CD14-positive monocyte (primary cell): ENCODE measurements around the gene TEX44. TPM values are rescaled to one million over a fixed set of nuclear protein-coding genes. Genes with fewer than 3 reads are reported as not detected.

Source experiments
- DNase-seq, 3 donors: peaks; one replicate each; pipeline ENCODE4 v3.0.0-alpha.2; 2011 to 2022
- H2AFZ ChIP-seq: 2 replicates; pipeline ENCODE4 v1.6.0; 2012; ENCODE audit warnings: mild to moderate bottlenecking, low read depth, low read length, inconsistent platforms; ENCODE audit not compliant: insufficient read depth, poor library complexity, severe bottlenecking
- H3K27ac ChIP-seq, 2 donors: 1 replicate in 1 of 2; 2 replicates in 1 of 2; pipeline ENCODE4 v1.5.1; 2012 to 2013; ENCODE audit warnings: low read length in 2 of 2, control low read depth in 1 of 2, inconsistent platforms in 1 of 2, low read depth in 1 of 2, mild to moderate bottlenecking in 1 of 2
- H3K27me3 ChIP-seq, 2 donors: one replicate each; pipeline versions ENCODE4 v1.6.0 to v1.6.1; 2011 to 2013; ENCODE audit warnings: low read length in 2 of 2; ENCODE audit not compliant: control insufficient read depth in 2 of 2, insufficient read depth in 2 of 2
- H3K36me3 ChIP-seq, 2 donors: replicated peaks in 1 of 2; 1 replicate in 1 of 2; 2 replicates in 1 of 2; pipeline versions ENCODE4 v1.5.1 to v1.6.1; 2012 to 2013; ENCODE audit warnings: low read length in 2 of 2, control low read depth in 1 of 2, inconsistent platforms in 1 of 2, mild to moderate bottlenecking in 1 of 2; ENCODE audit not compliant: insufficient read depth in 2 of 2, control insufficient read depth in 1 of 2
- H3K4me1 ChIP-seq, 2 donors: 1 replicate in 1 of 2; 2 replicates in 1 of 2; pipeline versions ENCODE4 v1.5.1 to v1.6.1; 2012 to 2013; ENCODE audit warnings: low read length in 2 of 2, control low read depth in 1 of 2, inconsistent platforms in 1 of 2, mild to moderate bottlenecking in 1 of 2, moderate library complexity in 1 of 2; ENCODE audit not compliant: insufficient read depth in 2 of 2, control insufficient read depth in 1 of 2
- H3K4me2 ChIP-seq: replicated peaks from 2 replicates; pipeline ENCODE3; 2012; ENCODE audit warnings: low read length, moderate library complexity, mild to moderate bottlenecking; ENCODE audit not compliant: poor library complexity, severe bottlenecking; ENCODE audit errors: extremely low read depth
- H3K4me3 ChIP-seq, 3 experiments: fragments of 200-600 bp in 1 of 3; sonication (generic) in 1 of 3; replicated peaks in 1 of 3; 1 replicate in 2 of 3; 2 replicates in 1 of 3; pipeline ENCODE4 v1.5.1; 2011 to 2013; ENCODE audit warnings: low read length in 3 of 3, mild to moderate bottlenecking in 3 of 3, control low read depth in 2 of 3, low read depth in 2 of 3, inconsistent platforms in 1 of 3, moderate library complexity in 1 of 3
- H3K79me2 ChIP-seq: 2 replicates; pipeline ENCODE4 v1.6.0; 2012; ENCODE audit warnings: mild to moderate bottlenecking, control low read depth, inconsistent platforms, low read length, moderate library complexity; ENCODE audit not compliant: insufficient read depth
- H3K9ac ChIP-seq: 2 replicates; pipeline ENCODE4 v1.6.0; 2017; ENCODE audit warnings: low read length, mild to moderate bottlenecking; ENCODE audit not compliant: insufficient read depth, poor library complexity, severe bottlenecking
- H3K9me3 ChIP-seq, 2 donors: replicated peaks in 1 of 2; 1 replicate in 1 of 2; 2 replicates in 1 of 2; pipeline versions ENCODE4 v1.5.1 to v1.6.1; 2012 to 2013; ENCODE audit warnings: low read length in 2 of 2, control low read depth in 1 of 2; ENCODE audit not compliant: control insufficient read depth in 1 of 2, insufficient read depth in 1 of 2
- H4K20me1 ChIP-seq: 2 replicates; pipeline ENCODE4 v1.6.0; 2012; ENCODE audit warnings: mild to moderate bottlenecking, low read length, control low read depth, moderate library complexity; ENCODE audit not compliant: insufficient read depth
- H3K27ac Mint-ChIP-seq, 7 donors: one replicate each; pipeline ENCODE4 v1.8.0; 2020; ENCODE audit warnings: mild to moderate bottlenecking in 7 of 7, mixed read lengths in 7 of 7, moderate library complexity in 6 of 7, inconsistent platforms in 2 of 7
- H3K27me3 Mint-ChIP-seq, 3 donors: one replicate each; pipeline ENCODE4 v1.8.0; 2021 to 2022; ENCODE audit warnings: low read depth in 3 of 3, mild to moderate bottlenecking in 3 of 3, mixed read lengths in 3 of 3, moderate library complexity in 3 of 3, inconsistent platforms in 1 of 3
- H3K36me3 Mint-ChIP-seq, 2 donors: one replicate each; pipeline ENCODE4 v1.8.0; 2020; ENCODE audit warnings: mixed read lengths in 2 of 2, inconsistent platforms in 1 of 2, mild to moderate bottlenecking in 1 of 2
- H3K4me1 Mint-ChIP-seq: one replicate; pipeline ENCODE4 v1.8.0; 2020; ENCODE audit warnings: mild to moderate bottlenecking, mixed read lengths
- H3K4me3 Mint-ChIP-seq, 2 donors: one replicate each; pipeline ENCODE4 v1.8.0; 2020; ENCODE audit warnings: mild to moderate bottlenecking in 2 of 2, mixed read lengths in 2 of 2, moderate library complexity in 1 of 2
- H3K9me3 Mint-ChIP-seq, 7 donors: one replicate each; pipeline ENCODE4 v1.8.0; 2020 to 2022; ENCODE audit warnings: mixed read lengths in 7 of 7, mild to moderate bottlenecking in 6 of 7, moderate library complexity in 6 of 7, inconsistent platforms in 2 of 7
- WGBS: methylation state at CpG from one replicate; pipeline ENCODE4 v1.1.5; 2013; ENCODE audit warnings: missing lambda C conversion rate; ENCODE audit not compliant: insufficient coverage; 5-methylcytosine and 5-hydroxymethylcytosine counted together
- intact Hi-C, 2 donors: fragments of 100-400 bp; cut with micrococcal nuclease; formaldehyde crosslinking; loops; one replicate each; pipeline versions ENCODE4 v1.15.0 to v1.15.1; 2023
- polyA plus RNA-seq, 3 donors: library from polyadenylated mRNA; depleted of rRNA in 1 of 3; unstranded in 2 of 3; stranded (reverse) in 1 of 3; fragments of 300-500 nt in 2 of 3; fragments of >200 nt in 1 of 3; fragmentation: Illumina TruSeq in 2 of 3; gene quantifications; 1 replicate in 2 of 3; 2 replicates in 1 of 3; pipeline ENCODE4 v1.2.3, GENCODE V29; 2012 to 2021
- TF ChIP-seq, protein P1 (sequence below): fragments of 200-600 bp; IDR thresholded peaks from one replicate; pipeline ENCODE4 v1.8.0; 2022; ENCODE audit warnings: antibody characterized with exemption, mild to moderate bottlenecking

Gene TEX44
- polyA plus RNA-seq, 3 donors, result not detected

DNA sequence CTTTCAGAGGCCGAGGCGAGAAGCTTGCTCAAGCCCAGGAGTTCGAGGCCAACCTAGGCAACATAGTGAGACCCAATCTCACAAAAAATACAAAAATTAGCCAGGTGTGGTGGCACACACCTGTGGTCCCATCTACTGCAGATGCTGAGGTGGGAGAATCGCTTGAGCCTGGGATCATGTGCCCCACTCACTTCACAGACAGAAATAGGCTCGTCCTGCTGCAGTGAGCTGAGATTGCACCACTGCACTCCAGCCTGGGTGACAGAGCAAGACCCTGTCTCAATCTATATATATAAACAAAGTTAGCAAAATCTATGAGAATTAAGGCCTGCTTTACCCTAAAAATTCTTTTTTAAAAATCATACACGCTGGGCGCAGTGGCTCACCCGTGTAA lies 50.8 kb downstream of the TEX44 start:
- intact Hi-C loops, result no loop called here
- 81% methylated on average over 3 of the region's 8 CpGs for WGBS
- H4K20me1 ChIP-seq, result no peaks in the 10 kb centered on the region
- H3K9me3 ChIP-seq, result no peaks in the 10 kb centered on the region
- H3K27me3 ChIP-seq, result no peaks in the 10 kb centered on the region
- Mint-ChIP-seq H3K36me3 (no peaks in the 10 kb centered on the region), H3K9me3 (peaks cover 0 to 2% (median 0%) of the 10 kb centered on the region in 7 donors), H3K27ac (peak overlapping the region in 1 of 7 donors; percentile 78), H3K4me3 (no peak overlapping the region), H3K4me1 (peaks cover 25% of the 10 kb centered on the region), H3K27me3 (peaks cover 0 to 18% (median 4%) of the 10 kb centered on the region in 3 donors)
- TF ChIP-seq, protein P1, sequence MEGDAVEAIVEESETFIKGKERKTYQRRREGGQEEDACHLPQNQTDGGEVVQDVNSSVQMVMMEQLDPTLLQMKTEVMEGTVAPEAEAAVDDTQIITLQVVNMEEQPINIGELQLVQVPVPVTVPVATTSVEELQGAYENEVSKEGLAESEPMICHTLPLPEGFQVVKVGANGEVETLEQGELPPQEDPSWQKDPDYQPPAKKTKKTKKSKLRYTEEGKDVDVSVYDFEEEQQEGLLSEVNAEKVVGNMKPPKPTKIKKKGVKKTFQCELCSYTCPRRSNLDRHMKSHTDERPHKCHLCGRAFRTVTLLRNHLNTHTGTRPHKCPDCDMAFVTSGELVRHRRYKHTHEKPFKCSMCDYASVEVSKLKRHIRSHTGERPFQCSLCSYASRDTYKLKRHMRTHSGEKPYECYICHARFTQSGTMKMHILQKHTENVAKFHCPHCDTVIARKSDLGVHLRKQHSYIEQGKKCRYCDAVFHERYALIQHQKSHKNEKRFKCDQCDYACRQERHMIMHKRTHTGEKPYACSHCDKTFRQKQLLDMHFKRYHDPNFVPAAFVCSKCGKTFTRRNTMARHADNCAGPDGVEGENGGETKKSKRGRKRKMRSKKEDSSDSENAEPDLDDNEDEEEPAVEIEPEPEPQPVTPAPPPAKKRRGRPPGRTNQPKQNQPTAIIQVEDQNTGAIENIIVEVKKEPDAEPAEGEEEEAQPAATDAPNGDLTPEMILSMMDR, result no peak
- H3K4me3 ChIP-seq, result no peak overlapping the region
- H3K27ac ChIP-seq, result no peak overlapping the region
- H3K36me3 ChIP-seq, result no peaks in the 10 kb centered on the region
- no peaks in the 10 kb centered on the region for H3K79me2 ChIP-seq
- H3K4me1 ChIP-seq, result peaks cover 20 to 23% of the 10 kb centered on the region in 2 donors
- H3K4me2 ChIP-seq, result no peak overlapping the region
- no peak for DNase-seq
- peak overlapping the region; percentile 65 for H2AFZ ChIP-seq
- H3K9ac ChIP-seq, result no peak overlapping the region

Other genes starting within 250 kb of the TEX44 start
- gene B3GNT7, start 197.2 kb upstream of the TEX44 start, polyA plus RNA-seq, result under 1 TPM in 1 of 3 donors, not detected in 2; 0.05 TPM
- 100 to 1,000 TPM in 2 of 3 donors, 10 to 100 TPM in 1; 26.2 to 143 (median 106) TPM for gene NCL, start 128.4 kb upstream of the TEX44 start, polyA plus RNA-seq
- gene NMUR1, start 62.4 kb upstream of the TEX44 start, polyA plus RNA-seq, result not detected
- gene PTMA, start 115.7 kb downstream of the TEX44 start, polyA plus RNA-seq, result 1,000 to 10,000 TPM; 1,062 to 1,127 (median 1,072) TPM
- 10 to 100 TPM; 28.4 to 54.6 (median 50.5) TPM for gene PDE6D, start 188.4 kb downstream of the TEX44 start, polyA plus RNA-seq
- gene COPS7B, start 193.6 kb downstream of the TEX44 start, polyA plus RNA-seq, result 10 to 100 TPM in 2 of 3 donors, 1 to 10 TPM in 1; 9.5 to 38.8 (median 11.9) TPM